Measurements from ENCODE around the gene HEBP1. TPM values are rescaled to one million over a fixed set of nuclear protein-coding genes. Genes with fewer than 3 reads are reported as not detected.

Gene HEBP1
- total RNA-seq, 1 donor from 2014 or later, result 109 TPM

GRCh38 chr12:13044002-13044905 is 44.2 kb upstream of the HEBP1 start, which contains the start of gene FAM234B:
Gene FAM234B, plus strand, starts transcription at chr12:13044381. Its CDS starts 23 bp downstream, at chr12:13044404.
- peak; percentile 85 for DNase-seq (ENCODE audit: low spot score, unreplicated experiment)
- H3K4me3 Mint-ChIP-seq (ENCODE audit: low read depth), result peak within 1 kb of the TSS; percentile 83
- H3K27ac Mint-ChIP-seq, result peak within 1 kb of the TSS; percentile 13
- TF ChIP-seq CTCF (IDR thresholded peaks at IDR 0.05; ENCODE audit: unreplicated experiment), result peak; percentile 59
- peaks cover 22% of the 10 kb centered on the region for H3K4me1 Mint-ChIP-seq (ENCODE audit: low read depth)
- peaks cover 2% of the 10 kb centered on the region for H3K36me3 Mint-ChIP-seq (ENCODE audit: insufficient read depth)
- H3K27me3 Mint-ChIP-seq, result peaks cover 35% of the 10 kb centered on the region
- peaks cover 4% of the 10 kb centered on the region for H3K9me3 Mint-ChIP-seq (ENCODE audit: low read depth)

- TF ChIP-seq CTCF (IDR thresholded peaks at IDR 0.05; ENCODE audit: unreplicated experiment), result no peak
- H3K4me1 Mint-ChIP-seq (ENCODE audit: low read depth), result peaks cover 22% of the 10 kb centered on the region
- peak overlapping the region; percentile 83 for H3K4me3 Mint-ChIP-seq (ENCODE audit: low read depth)
These were observed 42.7 kb upstream of the HEBP1 start for GRCh38 chr12:13042666-13043230.

GRCh38 chr12:13041224-13041623 is 41.2 kb upstream of the HEBP1 start:
- no peak for TF ChIP-seq CTCF (IDR thresholded peaks at IDR 0.05; ENCODE audit: unreplicated experiment)
- no peaks in the 10 kb centered on the region for H3K9me3 Mint-ChIP-seq (ENCODE audit: low read depth)
- no peaks in the 10 kb centered on the region for H3K36me3 Mint-ChIP-seq (ENCODE audit: insufficient read depth)
- H3K4me1 Mint-ChIP-seq (ENCODE audit: low read depth), result peaks cover 24% of the 10 kb centered on the region
- no peak overlapping the region for H3K4me3 Mint-ChIP-seq (ENCODE audit: low read depth)
- H3K27me3 Mint-ChIP-seq, result peaks cover 37% of the 10 kb centered on the region
- H3K27ac Mint-ChIP-seq, result peak overlapping the region; percentile 6
- no peak for DNase-seq (ENCODE audit: low spot score, unreplicated experiment)

More at GRCh38 chr12:13042666-13043230, 42.7 kb upstream of the HEBP1 start:
- no peak for DNase-seq (ENCODE audit: low spot score, unreplicated experiment)
- Mint-ChIP-seq H3K9me3 (ENCODE audit: low read depth) (no peaks in the 10 kb centered on the region), H3K27me3 (peaks cover 37% of the 10 kb centered on the region), H3K27ac (no peak overlapping the region), H3K36me3 (ENCODE audit: insufficient read depth) (no peaks in the 10 kb centered on the region)

DNA sequence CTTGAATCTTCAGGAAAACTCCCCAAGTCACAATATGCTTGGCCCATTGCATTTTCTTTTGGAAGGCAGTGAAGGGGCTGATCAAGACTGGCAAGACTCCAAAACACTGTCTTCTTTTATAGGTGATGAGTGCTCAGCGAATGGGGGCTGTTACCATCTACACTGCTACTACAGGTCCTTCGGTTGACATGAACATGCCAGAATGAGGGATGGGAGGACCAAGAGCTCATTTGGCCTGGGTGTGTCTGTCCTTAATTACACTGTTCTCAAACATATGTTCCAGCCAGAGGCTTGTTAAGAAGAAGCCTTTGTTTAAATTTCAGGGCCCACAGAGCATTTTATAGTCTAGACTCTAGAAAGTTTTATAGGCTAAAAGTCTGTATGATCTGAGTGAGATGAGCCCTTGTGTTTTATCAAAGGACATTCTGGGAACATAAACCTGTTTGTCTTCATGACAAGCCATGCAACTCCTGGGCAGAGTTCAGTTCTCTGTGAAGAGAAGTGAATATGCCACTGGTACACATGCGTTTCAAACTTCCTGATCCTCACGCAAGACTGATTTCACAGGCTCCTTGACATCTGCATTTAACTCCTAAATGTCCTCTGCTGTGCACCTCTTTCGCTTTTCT is 39.4 kb upstream of the HEBP1 start:
- no peaks in the 10 kb centered on the region for H3K36me3 Mint-ChIP-seq (ENCODE audit: insufficient read depth)
- H3K4me3 Mint-ChIP-seq (ENCODE audit: low read depth), result no peak overlapping the region
- peaks cover 22% of the 10 kb centered on the region for H3K4me1 Mint-ChIP-seq (ENCODE audit: low read depth)
- no peaks in the 10 kb centered on the region for H3K9me3 Mint-ChIP-seq (ENCODE audit: low read depth)
- TF ChIP-seq CTCF (IDR thresholded peaks at IDR 0.05; ENCODE audit: unreplicated experiment), result no peak
- DNase-seq (ENCODE audit: low spot score, unreplicated experiment), result no peak
- H3K27ac Mint-ChIP-seq, result no peak overlapping the region
- H3K27me3 Mint-ChIP-seq, result peaks cover 30% of the 10 kb centered on the region

- Mint-ChIP-seq H3K27ac (no peak overlapping the region), H3K4me3 (ENCODE audit: low read depth) (no peak overlapping the region), H3K27me3 (peaks cover 25% of the 10 kb centered on the region), H3K36me3 (ENCODE audit: insufficient read depth) (no peaks in the 10 kb centered on the region), H3K4me1 (ENCODE audit: low read depth) (peaks cover 18% of the 10 kb centered on the region), H3K9me3 (ENCODE audit: low read depth) (no peaks in the 10 kb centered on the region)
- no peak for TF ChIP-seq CTCF (IDR thresholded peaks at IDR 0.05; ENCODE audit: unreplicated experiment)
- no peak for DNase-seq (ENCODE audit: low spot score, unreplicated experiment)
These were observed 38.6 kb upstream of the HEBP1 start for GRCh38 chr12:13038491-13039161.
